Ramos (cell line): ENCODE measurements around the gene PNMA6F.
"Not testable (repeated sequence)": the region's sequence is repeated elsewhere in the genome, so short reads cannot be mapped to it uniquely, and the experiment has no call there.

Experiments used
- in situ Hi-C: fragments of 300-500 bp; cut with MboI; formaldehyde crosslinking; loops from one replicate; pipeline ENCODE4 v1.14.3; 2022; ENCODE audit warnings: low sequenced_read_pairs; ENCODE audit not compliant: unreplicated experiment

PNMA6F gene

GRCh38 chrX:153336988-153337387 is 15.4 kb upstream of the PNMA6F start:
- in situ Hi-C loops = no loop called here

GRCh38 chrX:153336121-153336894 is 14.7 kb upstream of the PNMA6F start:
- in situ Hi-C loops = no loop called here

GRCh38 chrX:153334654-153335295 is 13.2 kb upstream of the PNMA6F start:
- in situ Hi-C loops = no loop called here

GRCh38 chrX:153333821-153334653 is 12.5 kb upstream of the PNMA6F start, which contains the start of gene ZNF275:
ZNF275 (plus strand) TSS chrX:153334153; CDS start chrX:153336680, 2,527 bp downstream.
- in situ Hi-C loops = no loop called here

GRCh38 chrX:153333266-153333665 is 11.7 kb upstream of the PNMA6F start:
- in situ Hi-C loops = no loop called here

- in situ Hi-C loops = no loop called here
Measured at GRCh38 chrX:153327561-153327960, 6.0 kb upstream of the PNMA6F start.

- in situ Hi-C loops = no loop called here
Measured at GRCh38 chrX:153320555-153321184, 897 bp downstream of the PNMA6F start.

- in situ Hi-C loops = not testable (repeated sequence)
Measured at GRCh38 chrX:153320047-153320443, 1.5 kb downstream of the PNMA6F start.

- in situ Hi-C loops = no loop called here
Measured at GRCh38 chrX:153319295-153320046, 2.1 kb downstream of the PNMA6F start.

- in situ Hi-C loops = no loop called here
Measured at GRCh38 chrX:153318811-153319210, 2.8 kb downstream of the PNMA6F start.

- in situ Hi-C loops = no loop called here
Measured at GRCh38 chrX:153317996-153318722, 3.4 kb downstream of the PNMA6F start.

- in situ Hi-C loops = no loop called here
Measured at GRCh38 chrX:153317306-153317705, 4.3 kb downstream of the PNMA6F start.

GRCh38 chrX:153312842-153313241 is 8.7 kb downstream of the PNMA6F start:
- in situ Hi-C loops = no loop called here

- in situ Hi-C loops = no loop called here
Measured at GRCh38 chrX:153312041-153312440, 9.5 kb downstream of the PNMA6F start.

GRCh38 chrX:153310901-153311300 is 10.7 kb downstream of the PNMA6F start:
- in situ Hi-C loops = no loop called here

GRCh38 chrX:153307276-153308178 is 14.0 kb downstream of the PNMA6F start:
- in situ Hi-C loops = no loop called here

- in situ Hi-C loops = no loop called here
Measured at GRCh38 chrX:153306527-153307115, 14.9 kb downstream of the PNMA6F start.

GRCh38 chrX:153305972-153306371 is 15.6 kb downstream of the PNMA6F start:
- in situ Hi-C loops = no loop called here
